ENCODE results near the gene USP27X.

- TF ChIP-seq, protein P1, sequence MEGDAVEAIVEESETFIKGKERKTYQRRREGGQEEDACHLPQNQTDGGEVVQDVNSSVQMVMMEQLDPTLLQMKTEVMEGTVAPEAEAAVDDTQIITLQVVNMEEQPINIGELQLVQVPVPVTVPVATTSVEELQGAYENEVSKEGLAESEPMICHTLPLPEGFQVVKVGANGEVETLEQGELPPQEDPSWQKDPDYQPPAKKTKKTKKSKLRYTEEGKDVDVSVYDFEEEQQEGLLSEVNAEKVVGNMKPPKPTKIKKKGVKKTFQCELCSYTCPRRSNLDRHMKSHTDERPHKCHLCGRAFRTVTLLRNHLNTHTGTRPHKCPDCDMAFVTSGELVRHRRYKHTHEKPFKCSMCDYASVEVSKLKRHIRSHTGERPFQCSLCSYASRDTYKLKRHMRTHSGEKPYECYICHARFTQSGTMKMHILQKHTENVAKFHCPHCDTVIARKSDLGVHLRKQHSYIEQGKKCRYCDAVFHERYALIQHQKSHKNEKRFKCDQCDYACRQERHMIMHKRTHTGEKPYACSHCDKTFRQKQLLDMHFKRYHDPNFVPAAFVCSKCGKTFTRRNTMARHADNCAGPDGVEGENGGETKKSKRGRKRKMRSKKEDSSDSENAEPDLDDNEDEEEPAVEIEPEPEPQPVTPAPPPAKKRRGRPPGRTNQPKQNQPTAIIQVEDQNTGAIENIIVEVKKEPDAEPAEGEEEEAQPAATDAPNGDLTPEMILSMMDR (IDR thresholded peaks at IDR 0.05; ENCODE audit: insufficient read depth, low read depth, low read length), result no peak
- TF ChIP-seq EZH2 (IDR thresholded peaks at IDR 0.05; ENCODE audit: insufficient read depth, low read length), result no peak
These were observed 45.9 kb downstream of the USP27X start for GRCh38 chrX:49925176-49925575.

Data from astrocyte (in vitro differentiated cells and primary cell).